OCI-LY1 (cell line): ENCODE results near the gene INPP5J.

ENCODE experiments used
- H2AFZ ChIP-seq: fragments of 200-600 bp; sonication (generic), shearing (Covaris generic); 2 replicates; pipeline ENCODE4 v1.6.0; 2014; ENCODE audit warnings: antibody characterized with exemption, mild to moderate bottlenecking, low read length
- H3F3A ChIP-seq: fragments of 200-600 bp; sonication (generic), shearing (Covaris generic); 2 replicates; pipeline ENCODE4 v1.6.0; 2014; ENCODE audit warnings: mild to moderate bottlenecking, antibody characterized with exemption, low read length, moderate library complexity; ENCODE audit not compliant: insufficient read depth
- H3K27ac ChIP-seq: fragments of 200-600 bp; sonication (generic); 2 replicates; pipeline ENCODE4 v1.5.1; 2014; ENCODE audit warnings: low read length, mixed run types, mild to moderate bottlenecking, low read depth; ENCODE audit not compliant: poor library complexity, severe bottlenecking
- H3K27me3 ChIP-seq: fragments of 200-600 bp; sonication (generic); 2 replicates; pipeline ENCODE4 v1.6.0; 2014; ENCODE audit warnings: antibody characterized with exemption, mild to moderate bottlenecking, low read length, moderate library complexity; ENCODE audit not compliant: insufficient read depth
- H3K36me3 ChIP-seq: fragments of 200-600 bp; sonication (generic); 2 replicates; pipeline ENCODE4 v1.6.1; 2014; ENCODE audit warnings: mild to moderate bottlenecking, antibody characterized with exemption, low read length, moderate library complexity, mixed read lengths; ENCODE audit not compliant: insufficient read depth
- H3K4me1 ChIP-seq: fragments of 200-600 bp; sonication (generic); 2 replicates; pipeline ENCODE4 v1.5.1; 2014; ENCODE audit warnings: mild to moderate bottlenecking, low read length, moderate library complexity; ENCODE audit not compliant: insufficient read depth, severe bottlenecking
- H3K4me2 ChIP-seq: fragments of 200-600 bp; sonication (generic), shearing (Covaris generic); 2 replicates; pipeline ENCODE4 v1.6.1; 2014; ENCODE audit warnings: low read length
- H3K4me3 ChIP-seq: fragments of 200-600 bp; sonication (generic); 2 replicates; pipeline ENCODE4 v1.5.1; 2014; ENCODE audit warnings: low read length, low read depth, mild to moderate bottlenecking, mixed read lengths; ENCODE audit not compliant: poor library complexity, severe bottlenecking
- H3K79me2 ChIP-seq: fragments of 200-600 bp; shearing (Covaris generic); 2 replicates; pipeline ENCODE4 v1.6.1; 2016; ENCODE audit warnings: mixed run types, low read length, mixed read lengths; ENCODE audit not compliant: insufficient read depth
- H3K9ac ChIP-seq: fragments of 200-600 bp; sonication (generic), shearing (Covaris generic); 2 replicates; pipeline ENCODE4 v1.6.1; 2014; ENCODE audit warnings: mild to moderate bottlenecking, low read length, mixed read lengths
- H3K9me2 ChIP-seq: fragments of 200-600 bp; sonication (generic), shearing (Covaris generic); 2 replicates; pipeline ENCODE4 v1.6.1; 2014; ENCODE audit warnings: low read depth, mild to moderate bottlenecking, low read length, mixed read lengths
- H3K9me3 ChIP-seq: fragments of 200-600 bp; shearing (Covaris generic); 2 replicates; pipeline ENCODE4 v1.6.1; 2014; ENCODE audit warnings: low read length, mixed read lengths
- H4K20me1 ChIP-seq: fragments of 200-600 bp; sonication (generic), shearing (Covaris generic); 2 replicates; pipeline ENCODE4 v1.6.0; 2016; ENCODE audit warnings: mild to moderate bottlenecking, low read length; ENCODE audit not compliant: insufficient read depth
- CTCF ChIP-seq: fragments of 200-600 bp; sonication (generic), shearing (Covaris generic); IDR thresholded peaks from 2 replicates; pipeline ENCODE4 v1.5.1; 2017; ENCODE audit warnings: mild to moderate bottlenecking, antibody characterized with exemption, low read length, moderate library complexity, mixed read lengths
- EZH2 ChIP-seq: fragments of 200-600 bp; sonication (generic), shearing (Covaris generic); IDR thresholded peaks from 2 replicates; pipeline ENCODE4 v1.8.0; 2017; ENCODE audit warnings: borderline replicate concordance, mixed run types, mild to moderate bottlenecking, antibody characterized with exemption, low read length, moderate library complexity, mixed read lengths

Gene INPP5J

GRCh38 chr22:31127181-31127772 lies 4.5 kb downstream of the INPP5J start:
- H3K4me1 ChIP-seq = peaks cover 22% of the 10 kb centered on the region
- no peaks in the 10 kb centered on the region for H3K27me3 ChIP-seq
- no peaks in the 10 kb centered on the region for H3K79me2 ChIP-seq
- peak overlapping the region; percentile 63 for H3K4me3 ChIP-seq
- H3K4me2 ChIP-seq = peak overlapping the region; percentile 93
- TF ChIP-seq EZH2 (no peak), CTCF (no peak)
- H4K20me1 ChIP-seq = no peaks in the 10 kb centered on the region
- H3K9me3 ChIP-seq = no peaks in the 10 kb centered on the region
- H3K9me2 ChIP-seq = no peaks in the 10 kb centered on the region
- H3F3A ChIP-seq = no peaks in the 10 kb centered on the region
- peak overlapping the region; percentile 67 for H3K9ac ChIP-seq
- H3K27ac ChIP-seq = peak overlapping the region; percentile 32
- no peak overlapping the region; the same call in 1 of the 2 replicates for H2AFZ ChIP-seq
- no peaks in the 10 kb centered on the region for H3K36me3 ChIP-seq

GRCh38 chr22:31128156-31128555 lies 5.4 kb downstream of the INPP5J start:
- no peaks in the 10 kb centered on the region for H3K27me3 ChIP-seq
- H3K4me2 ChIP-seq = peak overlapping the region; percentile 93
- peak overlapping the region; percentile 32 for H3K27ac ChIP-seq
- no peaks in the 10 kb centered on the region for H3K9me2 ChIP-seq
- H3K9ac ChIP-seq = peak overlapping the region; percentile 67
- H3K4me1 ChIP-seq = peaks cover 22% of the 10 kb centered on the region
- no peaks in the 10 kb centered on the region for H4K20me1 ChIP-seq
- H3K36me3 ChIP-seq = peaks cover under 1% of the 10 kb centered on the region; the same call in 1 of the 2 replicates
- H3K79me2 ChIP-seq = no peaks in the 10 kb centered on the region
- H3K9me3 ChIP-seq = no peaks in the 10 kb centered on the region
- no peak overlapping the region for H2AFZ ChIP-seq
- TF ChIP-seq EZH2 = no peak
- TF ChIP-seq CTCF = no peak
- H3F3A ChIP-seq = no peaks in the 10 kb centered on the region
- peak overlapping the region; percentile 63 for H3K4me3 ChIP-seq

GRCh38 chr22:31130873-31131272 lies 8.1 kb downstream of the INPP5J start:
- no peak overlapping the region for H2AFZ ChIP-seq
- H3K27me3 ChIP-seq = no peaks in the 10 kb centered on the region
- H3K9ac ChIP-seq = no peak overlapping the region
- H3K9me2 ChIP-seq = no peaks in the 10 kb centered on the region
- no peaks in the 10 kb centered on the region for H3K79me2 ChIP-seq
- no peaks in the 10 kb centered on the region for H4K20me1 ChIP-seq
- TF ChIP-seq EZH2 (no peak), CTCF (no peak)
- H3F3A ChIP-seq = no peaks in the 10 kb centered on the region
- H3K4me2 ChIP-seq = no peak overlapping the region
- no peak overlapping the region for H3K4me3 ChIP-seq
- no peak overlapping the region for H3K27ac ChIP-seq
- H3K9me3 ChIP-seq = no peaks in the 10 kb centered on the region
- peaks cover 5% of the 10 kb centered on the region; the same call in 1 of the 2 replicates for H3K36me3 ChIP-seq
- H3K4me1 ChIP-seq = peaks cover 22% of the 10 kb centered on the region
